WTC11 (cell line): ENCODE measurements around the gene NLRP13. TPM values are rescaled to one million over a fixed set of nuclear protein-coding genes. Genes with fewer than 3 reads are reported as not detected.

Experiments
- ATAC-seq: fragments of 200-7000 bp; cut with Tn5 transposase; 2 replicates; pipeline ENCODE4 v1.10.0; 2021; ENCODE audit warnings: mild to moderate bottlenecking, moderate library complexity
- CTCF ChIA-PET: fragments of 300-600 bp; sonication (Branson Sonifier 250); formaldehyde crosslinking; loops from one replicate; lab custom pipeline; 2021; ENCODE audit warnings: antibody characterized with exemption; lab: Charles Lee
- POLR2A ChIA-PET: fragments of 350-600 bp; sonication (Branson Sonifier 250); formaldehyde crosslinking; loops from one replicate; lab custom pipeline; 2021; ENCODE audit warnings: antibody characterized with exemption; lab: Charles Lee
- DNase-seq: peaks from one replicate; pipeline ENCODE4 v3.0.0; 2021; ENCODE audit warnings: low spot score
- H3K27ac Mint-ChIP-seq: 2 replicates; pipeline ENCODE4 v1.8.0; 2021; ENCODE audit warnings: mixed read lengths
- H3K27me3 Mint-ChIP-seq: 2 replicates; pipeline ENCODE4 v1.8.0; 2021; ENCODE audit warnings: low read depth, mild to moderate bottlenecking, moderate library complexity, mixed read lengths
- H3K36me3 Mint-ChIP-seq: 2 replicates; pipeline ENCODE4 v1.8.0; 2021; ENCODE audit warnings: mixed read lengths
- H3K4me1 Mint-ChIP-seq: 2 replicates; pipeline ENCODE4 v1.8.0; 2022; ENCODE audit warnings: mixed read lengths
- H3K4me3 Mint-ChIP-seq: 2 replicates; pipeline ENCODE4 v1.8.0; 2021; ENCODE audit warnings: mild to moderate bottlenecking, moderate library complexity, mixed read lengths
- H3K9me3 Mint-ChIP-seq: 2 replicates; pipeline ENCODE4 v1.8.0; 2021; ENCODE audit warnings: mixed read lengths
- CBFB ChIP-seq: sonication (generic); formaldehyde crosslinking; IDR thresholded peaks from 2 replicates; pipeline ENCODE4 v1.8.1; 2022; ENCODE audit warnings: mild to moderate bottlenecking, low read depth, missing genetic modification reagents
- ESRRA ChIP-seq: sonication (generic); formaldehyde crosslinking; IDR thresholded peaks from 2 replicates; pipeline ENCODE4 v1.8.1; 2022; ENCODE audit warnings: mild to moderate bottlenecking, missing genetic modification reagents, borderline replicate concordance
- HMGA2 ChIP-seq: fragments of 250-450 bp; sonication (Bioruptor Pico); IDR thresholded peaks from 2 replicates; pipeline ENCODE4 v1.4.0; 2021; ENCODE audit warnings: mild to moderate bottlenecking, moderate library complexity
- IRF2 ChIP-seq: sonication (generic); formaldehyde crosslinking; IDR thresholded peaks from 2 replicates; pipeline ENCODE4 v1.8.0; 2022; ENCODE audit warnings: low read depth, missing genetic modification reagents, borderline replicate concordance
- NR2C2 ChIP-seq: sonication (generic); formaldehyde crosslinking; IDR thresholded peaks from 2 replicates; pipeline ENCODE4 v1.8.0; 2022; ENCODE audit warnings: mild to moderate bottlenecking, missing genetic modification reagents
- RELA ChIP-seq: sonication (generic); formaldehyde crosslinking; IDR thresholded peaks from 2 replicates; pipeline ENCODE4 v1.8.1; 2022; ENCODE audit warnings: missing genetic modification reagents, mild to moderate bottlenecking, borderline replicate concordance
- SMAD3 ChIP-seq: sonication (generic); formaldehyde crosslinking; IDR thresholded peaks from 2 replicates; pipeline ENCODE4 v1.8.0; 2022; ENCODE audit warnings: missing genetic modification reagents, mild to moderate bottlenecking, borderline replicate concordance
- ZNF416 ChIP-seq: fragments of 250-450 bp; sonication (Bioruptor Pico); IDR thresholded peaks from 2 replicates; pipeline ENCODE4 v1.9.0; 2021; ENCODE audit warnings: mild to moderate bottlenecking, inconsistent platforms
- ZNF423 ChIP-seq: fragments of 250-450 bp; sonication (Bioruptor Pico); IDR thresholded peaks from 2 replicates; pipeline ENCODE4 v2.1.2; 2022; ENCODE audit warnings: mild to moderate bottlenecking, moderate library complexity
- total RNA-seq: library from RNA; stranded (reverse); gene quantifications from 3 replicates; pipeline ENCODE4 v1.2.3, GENCODE V29; 2021
- TF ChIP-seq, protein P1 (sequence below): sonication (generic); formaldehyde crosslinking; IDR thresholded peaks from 2 replicates; pipeline ENCODE4 v1.8.0; 2022; ENCODE audit warnings: mild to moderate bottlenecking, missing genetic modification reagents
- TF ChIP-seq, protein P2 (sequence below): fragments of 250-450 bp; sonication (Bioruptor Pico); IDR thresholded peaks from 2 replicates; pipeline ENCODE4 v2.1.2; 2022; ENCODE audit warnings: mild to moderate bottlenecking, moderate library complexity
- TF ChIP-seq, protein P3 (sequence below): sonication (generic); formaldehyde crosslinking; IDR thresholded peaks from 2 replicates; pipeline ENCODE4 v1.8.1; 2023; ENCODE audit warnings: mild to moderate bottlenecking, missing genetic modification reagents
- TF ChIP-seq, protein P4 (sequence below): sonication (generic); formaldehyde crosslinking; IDR thresholded peaks from 2 replicates; pipeline ENCODE4 v1.8.0; 2023; ENCODE audit warnings: missing genetic modification reagents, mild to moderate bottlenecking, borderline replicate concordance
- TF ChIP-seq, protein P5 (sequence below): sonication (generic); formaldehyde crosslinking; IDR thresholded peaks from 2 replicates; pipeline ENCODE4 v1.8.1; 2022; ENCODE audit warnings: mild to moderate bottlenecking, missing genetic modification reagents, moderate library complexity, borderline replicate concordance
- TF ChIP-seq, protein P6 (sequence below): sonication (generic); formaldehyde crosslinking; IDR thresholded peaks from 2 replicates; pipeline ENCODE4 v1.8.0; 2023; ENCODE audit warnings: missing genetic modification reagents
- TF ChIP-seq, protein P7 (sequence below): sonication (generic); formaldehyde crosslinking; IDR thresholded peaks from 2 replicates; pipeline ENCODE4 v1.8.1; 2023; ENCODE audit warnings: mild to moderate bottlenecking, missing genetic modification reagents, borderline replicate concordance

The NLRP13 gene
- total RNA-seq, 1 experiment from 2014 or later: not detected

DNA sequence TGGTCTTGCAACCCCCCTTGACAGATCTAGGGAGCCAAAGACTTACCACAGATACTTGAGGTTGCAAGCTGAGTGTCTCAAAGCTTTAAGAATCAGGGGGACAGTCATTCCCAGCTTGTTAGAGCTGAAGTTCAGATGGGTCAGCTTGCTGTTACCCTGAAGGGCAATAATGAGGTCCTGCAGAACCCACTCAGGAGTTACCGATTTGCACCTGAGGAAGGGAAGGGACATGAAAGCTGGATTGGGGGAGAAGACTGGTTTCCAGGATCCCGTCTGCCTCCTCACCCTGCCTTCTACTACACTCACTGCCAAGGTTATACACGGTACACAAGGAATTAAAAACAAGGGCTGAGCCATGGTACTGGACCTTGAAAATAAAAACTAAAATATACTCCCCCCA is 24.4 kb downstream of the NLRP13 start (continued):
- TF ChIP-seq, protein P1, sequence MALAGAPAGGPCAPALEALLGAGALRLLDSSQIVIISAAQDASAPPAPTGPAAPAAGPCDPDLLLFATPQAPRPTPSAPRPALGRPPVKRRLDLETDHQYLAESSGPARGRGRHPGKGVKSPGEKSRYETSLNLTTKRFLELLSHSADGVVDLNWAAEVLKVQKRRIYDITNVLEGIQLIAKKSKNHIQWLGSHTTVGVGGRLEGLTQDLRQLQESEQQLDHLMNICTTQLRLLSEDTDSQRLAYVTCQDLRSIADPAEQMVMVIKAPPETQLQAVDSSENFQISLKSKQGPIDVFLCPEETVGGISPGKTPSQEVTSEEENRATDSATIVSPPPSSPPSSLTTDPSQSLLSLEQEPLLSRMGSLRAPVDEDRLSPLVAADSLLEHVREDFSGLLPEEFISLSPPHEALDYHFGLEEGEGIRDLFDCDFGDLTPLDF (CRISPR knock-in tag): no peak

DNA sequence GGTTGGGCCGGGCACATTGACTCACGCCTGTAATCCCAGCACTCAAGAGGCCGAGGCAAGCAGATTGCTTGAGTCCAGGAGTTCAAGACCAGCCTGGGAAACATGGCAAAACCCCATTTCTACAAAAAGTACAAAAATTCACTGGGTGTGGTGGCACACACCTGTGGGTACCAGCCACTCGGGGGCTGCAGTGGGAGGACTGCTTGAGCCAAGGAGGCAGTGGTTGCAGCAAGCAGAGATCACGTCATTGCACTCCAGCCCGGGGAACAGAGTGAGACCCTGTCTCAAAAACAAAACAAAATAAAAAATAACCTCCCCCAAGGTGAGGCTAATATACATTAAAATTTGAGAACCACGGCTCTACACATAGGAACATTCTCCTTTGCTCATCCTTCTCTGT is 24.9 kb downstream of the NLRP13 start:
- H3K27ac Mint-ChIP-seq: no peak overlapping the region
- no peaks in the 10 kb centered on the region for H3K4me1 Mint-ChIP-seq
- no peak for ATAC-seq
- ChIA-PET CTCF (no interaction called here), POLR2A (no interaction called here)
- no peak overlapping the region for H3K4me3 Mint-ChIP-seq
- no peak for DNase-seq
- TF ChIP-seq, protein P2, sequence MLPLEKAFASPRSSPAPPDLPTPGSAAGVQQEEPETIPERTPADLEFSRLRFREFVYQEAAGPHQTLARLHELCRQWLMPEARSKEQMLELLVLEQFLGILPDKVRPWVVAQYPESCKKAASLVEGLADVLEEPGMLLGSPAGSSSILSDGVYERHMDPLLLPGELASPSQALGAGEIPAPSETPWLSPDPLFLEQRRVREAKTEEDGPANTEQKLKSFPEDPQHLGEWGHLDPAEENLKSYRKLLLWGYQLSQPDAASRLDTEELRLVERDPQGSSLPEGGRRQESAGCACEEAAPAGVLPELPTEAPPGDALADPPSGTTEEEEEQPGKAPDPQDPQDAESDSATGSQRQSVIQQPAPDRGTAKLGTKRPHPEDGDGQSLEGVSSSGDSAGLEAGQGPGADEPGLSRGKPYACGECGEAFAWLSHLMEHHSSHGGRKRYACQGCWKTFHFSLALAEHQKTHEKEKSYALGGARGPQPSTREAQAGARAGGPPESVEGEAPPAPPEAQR (CRISPR knock-in tag): no peak
- TF ChIP-seq SMAD3 (CRISPR knock-in tag) (no peak), RELA (CRISPR knock-in tag) (no peak), ZNF423 (CRISPR knock-in tag) (no peak), ZNF416 (CRISPR knock-in tag) (no peak), CBFB (CRISPR knock-in tag) (no peak), HMGA2 (CRISPR knock-in tag) (no peak)
- TF ChIP-seq, protein P3, sequence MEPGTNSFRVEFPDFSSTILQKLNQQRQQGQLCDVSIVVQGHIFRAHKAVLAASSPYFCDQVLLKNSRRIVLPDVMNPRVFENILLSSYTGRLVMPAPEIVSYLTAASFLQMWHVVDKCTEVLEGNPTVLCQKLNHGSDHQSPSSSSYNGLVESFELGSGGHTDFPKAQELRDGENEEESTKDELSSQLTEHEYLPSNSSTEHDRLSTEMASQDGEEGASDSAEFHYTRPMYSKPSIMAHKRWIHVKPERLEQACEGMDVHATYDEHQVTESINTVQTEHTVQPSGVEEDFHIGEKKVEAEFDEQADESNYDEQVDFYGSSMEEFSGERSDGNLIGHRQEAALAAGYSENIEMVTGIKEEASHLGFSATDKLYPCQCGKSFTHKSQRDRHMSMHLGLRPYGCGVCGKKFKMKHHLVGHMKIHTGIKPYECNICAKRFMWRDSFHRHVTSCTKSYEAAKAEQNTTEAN (CRISPR knock-in tag): no peak
- TF ChIP-seq, protein P4, sequence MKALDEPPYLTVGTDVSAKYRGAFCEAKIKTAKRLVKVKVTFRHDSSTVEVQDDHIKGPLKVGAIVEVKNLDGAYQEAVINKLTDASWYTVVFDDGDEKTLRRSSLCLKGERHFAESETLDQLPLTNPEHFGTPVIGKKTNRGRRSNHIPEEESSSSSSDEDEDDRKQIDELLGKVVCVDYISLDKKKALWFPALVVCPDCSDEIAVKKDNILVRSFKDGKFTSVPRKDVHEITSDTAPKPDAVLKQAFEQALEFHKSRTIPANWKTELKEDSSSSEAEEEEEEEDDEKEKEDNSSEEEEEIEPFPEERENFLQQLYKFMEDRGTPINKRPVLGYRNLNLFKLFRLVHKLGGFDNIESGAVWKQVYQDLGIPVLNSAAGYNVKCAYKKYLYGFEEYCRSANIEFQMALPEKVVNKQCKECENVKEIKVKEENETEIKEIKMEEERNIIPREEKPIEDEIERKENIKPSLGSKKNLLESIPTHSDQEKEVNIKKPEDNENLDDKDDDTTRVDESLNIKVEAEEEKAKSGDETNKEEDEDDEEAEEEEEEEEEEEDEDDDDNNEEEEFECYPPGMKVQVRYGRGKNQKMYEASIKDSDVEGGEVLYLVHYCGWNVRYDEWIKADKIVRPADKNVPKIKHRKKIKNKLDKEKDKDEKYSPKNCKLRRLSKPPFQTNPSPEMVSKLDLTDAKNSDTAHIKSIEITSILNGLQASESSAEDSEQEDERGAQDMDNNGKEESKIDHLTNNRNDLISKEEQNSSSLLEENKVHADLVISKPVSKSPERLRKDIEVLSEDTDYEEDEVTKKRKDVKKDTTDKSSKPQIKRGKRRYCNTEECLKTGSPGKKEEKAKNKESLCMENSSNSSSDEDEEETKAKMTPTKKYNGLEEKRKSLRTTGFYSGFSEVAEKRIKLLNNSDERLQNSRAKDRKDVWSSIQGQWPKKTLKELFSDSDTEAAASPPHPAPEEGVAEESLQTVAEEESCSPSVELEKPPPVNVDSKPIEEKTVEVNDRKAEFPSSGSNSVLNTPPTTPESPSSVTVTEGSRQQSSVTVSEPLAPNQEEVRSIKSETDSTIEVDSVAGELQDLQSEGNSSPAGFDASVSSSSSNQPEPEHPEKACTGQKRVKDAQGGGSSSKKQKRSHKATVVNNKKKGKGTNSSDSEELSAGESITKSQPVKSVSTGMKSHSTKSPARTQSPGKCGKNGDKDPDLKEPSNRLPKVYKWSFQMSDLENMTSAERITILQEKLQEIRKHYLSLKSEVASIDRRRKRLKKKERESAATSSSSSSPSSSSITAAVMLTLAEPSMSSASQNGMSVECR: no peak
- H3K27me3 Mint-ChIP-seq: peaks cover 6% of the 10 kb centered on the region
- H3K36me3 Mint-ChIP-seq: peaks cover 66% of the 10 kb centered on the region
- peaks cover 83% of the 10 kb centered on the region for H3K9me3 Mint-ChIP-seq

DNA sequence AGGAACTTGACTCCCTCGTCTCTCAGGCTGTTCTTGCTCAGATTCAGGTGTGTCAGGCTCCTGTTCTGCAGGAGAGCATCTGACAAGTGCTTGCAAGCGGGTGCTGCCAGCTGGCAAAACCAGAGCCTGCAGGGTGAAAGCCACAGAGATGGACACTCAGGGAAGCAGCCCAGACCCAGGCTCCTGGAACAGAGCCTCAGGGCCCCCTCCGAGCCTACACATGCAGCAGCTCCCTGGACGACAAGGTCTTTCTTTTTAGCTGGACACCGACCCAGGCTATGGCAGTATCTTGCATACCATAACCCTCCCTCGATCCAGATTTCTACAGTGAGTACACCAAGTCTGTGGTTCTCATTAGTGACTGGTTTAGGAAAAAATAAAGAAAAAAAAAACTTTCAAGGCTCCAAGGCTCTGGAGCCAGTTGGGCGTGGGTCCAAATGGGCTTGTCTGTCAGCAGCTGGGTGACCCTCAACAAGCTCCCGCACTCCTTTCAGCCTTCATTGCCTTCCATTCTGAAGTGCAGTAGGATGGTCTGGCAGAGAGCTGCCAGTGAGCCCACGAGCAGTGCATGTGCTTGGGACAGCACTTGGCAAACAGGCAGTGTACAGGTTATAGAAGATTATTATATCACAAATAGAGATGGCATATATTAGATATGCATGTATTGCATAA is 29.9 kb downstream of the NLRP13 start:
- Mint-ChIP-seq H3K36me3 (peaks cover 58% of the 10 kb centered on the region), H3K9me3 (peaks cover 73% of the 10 kb centered on the region), H3K4me3 (no peak overlapping the region), H3K27me3 (peaks cover 16% of the 10 kb centered on the region), H3K27ac (no peak overlapping the region), H3K4me1 (no peaks in the 10 kb centered on the region)
- no peak for ATAC-seq
- ChIA-PET CTCF (no interaction called here), POLR2A (no interaction called here)
- no peak for DNase-seq
- TF ChIP-seq, protein P5, sequence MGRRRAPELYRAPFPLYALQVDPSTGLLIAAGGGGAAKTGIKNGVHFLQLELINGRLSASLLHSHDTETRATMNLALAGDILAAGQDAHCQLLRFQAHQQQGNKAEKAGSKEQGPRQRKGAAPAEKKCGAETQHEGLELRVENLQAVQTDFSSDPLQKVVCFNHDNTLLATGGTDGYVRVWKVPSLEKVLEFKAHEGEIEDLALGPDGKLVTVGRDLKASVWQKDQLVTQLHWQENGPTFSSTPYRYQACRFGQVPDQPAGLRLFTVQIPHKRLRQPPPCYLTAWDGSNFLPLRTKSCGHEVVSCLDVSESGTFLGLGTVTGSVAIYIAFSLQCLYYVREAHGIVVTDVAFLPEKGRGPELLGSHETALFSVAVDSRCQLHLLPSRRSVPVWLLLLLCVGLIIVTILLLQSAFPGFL: no peak
- TF ChIP-seq, protein P6, sequence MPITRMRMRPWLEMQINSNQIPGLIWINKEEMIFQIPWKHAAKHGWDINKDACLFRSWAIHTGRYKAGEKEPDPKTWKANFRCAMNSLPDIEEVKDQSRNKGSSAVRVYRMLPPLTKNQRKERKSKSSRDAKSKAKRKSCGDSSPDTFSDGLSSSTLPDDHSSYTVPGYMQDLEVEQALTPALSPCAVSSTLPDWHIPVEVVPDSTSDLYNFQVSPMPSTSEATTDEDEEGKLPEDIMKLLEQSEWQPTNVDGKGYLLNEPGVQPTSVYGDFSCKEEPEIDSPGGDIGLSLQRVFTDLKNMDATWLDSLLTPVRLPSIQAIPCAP (CRISPR knock-in tag): no peak
- TF ChIP-seq IRF2 (no peak), ESRRA (CRISPR knock-in tag) (no peak), NR2C2 (CRISPR knock-in tag) (no peak)
- TF ChIP-seq, protein P7, sequence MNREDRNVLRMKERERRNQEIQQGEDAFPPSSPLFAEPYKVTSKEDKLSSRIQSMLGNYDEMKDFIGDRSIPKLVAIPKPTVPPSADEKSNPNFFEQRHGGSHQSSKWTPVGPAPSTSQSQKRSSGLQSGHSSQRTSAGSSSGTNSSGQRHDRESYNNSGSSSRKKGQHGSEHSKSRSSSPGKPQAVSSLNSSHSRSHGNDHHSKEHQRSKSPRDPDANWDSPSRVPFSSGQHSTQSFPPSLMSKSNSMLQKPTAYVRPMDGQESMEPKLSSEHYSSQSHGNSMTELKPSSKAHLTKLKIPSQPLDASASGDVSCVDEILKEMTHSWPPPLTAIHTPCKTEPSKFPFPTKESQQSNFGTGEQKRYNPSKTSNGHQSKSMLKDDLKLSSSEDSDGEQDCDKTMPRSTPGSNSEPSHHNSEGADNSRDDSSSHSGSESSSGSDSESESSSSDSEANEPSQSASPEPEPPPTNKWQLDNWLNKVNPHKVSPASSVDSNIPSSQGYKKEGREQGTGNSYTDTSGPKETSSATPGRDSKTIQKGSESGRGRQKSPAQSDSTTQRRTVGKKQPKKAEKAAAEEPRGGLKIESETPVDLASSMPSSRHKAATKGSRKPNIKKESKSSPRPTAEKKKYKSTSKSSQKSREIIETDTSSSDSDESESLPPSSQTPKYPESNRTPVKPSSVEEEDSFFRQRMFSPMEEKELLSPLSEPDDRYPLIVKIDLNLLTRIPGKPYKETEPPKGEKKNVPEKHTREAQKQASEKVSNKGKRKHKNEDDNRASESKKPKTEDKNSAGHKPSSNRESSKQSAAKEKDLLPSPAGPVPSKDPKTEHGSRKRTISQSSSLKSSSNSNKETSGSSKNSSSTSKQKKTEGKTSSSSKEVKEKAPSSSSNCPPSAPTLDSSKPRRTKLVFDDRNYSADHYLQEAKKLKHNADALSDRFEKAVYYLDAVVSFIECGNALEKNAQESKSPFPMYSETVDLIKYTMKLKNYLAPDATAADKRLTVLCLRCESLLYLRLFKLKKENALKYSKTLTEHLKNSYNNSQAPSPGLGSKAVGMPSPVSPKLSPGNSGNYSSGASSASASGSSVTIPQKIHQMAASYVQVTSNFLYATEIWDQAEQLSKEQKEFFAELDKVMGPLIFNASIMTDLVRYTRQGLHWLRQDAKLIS (CRISPR knock-in tag): no peak
- TF ChIP-seq, protein P3 (CRISPR knock-in tag): no peak
